H1 (cell line): ENCODE data around the gene NFIA. TPM values are rescaled to one million over a fixed set of nuclear protein-coding genes. Genes with fewer than 3 reads are reported as not detected.

ENCODE experiments used
- CTCF ChIA-PET: fragments of 300-600 bp; sonication (Branson Sonifier 250); formaldehyde crosslinking; loops from one replicate; lab custom pipeline; 2021; ENCODE audit not compliant: partially characterized antibody; lab: Charles Lee
- POLR2A ChIA-PET: fragments of 300-600 bp; sonication (Branson Sonifier 250); formaldehyde crosslinking; loops from one replicate; lab custom pipeline; 2021; ENCODE audit warnings: inconsistent platforms; ENCODE audit not compliant: partially characterized antibody; lab: Charles Lee
- DNase-seq, 2 experiments: peaks; one replicate each; pipeline versions ENCODE4 v3.0.0 to v3.0.0-alpha.2; 2010 to 2022; ENCODE audit warnings: low spot score in 2 of 2, low read depth in 1 of 2, mixed read lengths in 1 of 2
- FAIRE-seq: peaks from 2 replicates; lab custom pipeline; 2011; peaks lifted over from hg19 to GRCh38; lab: Jason Lieb, UNC
- H2AFZ ChIP-seq: 2 replicates; pipeline ENCODE4 v1.8.1; 2012; ENCODE audit warnings: low read length, inconsistent platforms
- H2AK5ac ChIP-seq: 2 replicates; pipeline ENCODE4 v1.6.1; 2013; ENCODE audit warnings: low read depth, low read length
- H2BK120ac ChIP-seq: replicated peaks from 2 replicates; pipeline ENCODE3; 2013; ENCODE audit warnings: low read depth, low read length, inconsistent platforms
- H2BK12ac ChIP-seq: 2 replicates; pipeline ENCODE4 v1.6.1; 2013; ENCODE audit warnings: low read depth, low read length
- H2BK15ac ChIP-seq: 2 replicates; pipeline ENCODE4 v1.6.1; 2013; ENCODE audit warnings: low read length
- H2BK20ac ChIP-seq: 2 replicates; pipeline ENCODE4 v1.6.1; 2013; ENCODE audit warnings: low read length
- H2BK5ac ChIP-seq: 2 replicates; pipeline ENCODE4 v1.6.1; 2013; ENCODE audit warnings: low read depth, low read length
- H3K14ac ChIP-seq: 2 replicates; pipeline ENCODE4 v1.6.1; 2013; ENCODE audit warnings: inconsistent platforms; ENCODE audit not compliant: insufficient read length
- H3K18ac ChIP-seq: 2 replicates; pipeline ENCODE4 v1.6.1; 2013; ENCODE audit warnings: low read length; ENCODE audit errors: extremely low read depth
- H3K23ac ChIP-seq: 2 replicates; pipeline ENCODE4 v1.6.1; 2013; ENCODE audit warnings: inconsistent platforms; ENCODE audit not compliant: insufficient read length
- H3K23me2 ChIP-seq: 2 replicates; pipeline ENCODE4 v1.6.1; 2013; ENCODE audit warnings: low read depth, low read length
- H3K27ac ChIP-seq: 2 replicates; pipeline ENCODE4 v1.6.1; 2011; ENCODE audit warnings: low read depth, low read length, inconsistent platforms
- H3K27me3 ChIP-seq, 4 experiments: replicated peaks in 1 of 4; 1 replicate in 1 of 4; 2 replicates in 3 of 4; pipeline versions ENCODE4 v1.6.1 to v1.8.1; 2011 to 2013; ENCODE audit warnings: low read length in 3 of 4, mild to moderate bottlenecking in 3 of 4, inconsistent platforms in 2 of 4, mixed read lengths in 2 of 4, moderate library complexity in 1 of 4; ENCODE audit not compliant: control insufficient read depth in 3 of 4, insufficient read depth in 3 of 4; ENCODE audit errors: extremely low read depth in 1 of 4
- H3K36me3 ChIP-seq, 4 experiments: 2 replicates each; pipeline versions ENCODE4 v1.6.1 to v1.8.1; 2011 to 2013; ENCODE audit warnings: mild to moderate bottlenecking in 4 of 4, low read length in 3 of 4, moderate library complexity in 2 of 4, control low read depth in 1 of 4, inconsistent platforms in 1 of 4; ENCODE audit not compliant: insufficient read depth in 4 of 4, control insufficient read depth in 2 of 4
- H3K4ac ChIP-seq: replicated peaks from 2 replicates; pipeline ENCODE3; 2013; ENCODE audit warnings: low read length, low read depth, mixed read lengths, inconsistent platforms; ENCODE audit not compliant: insufficient read length
- H3K4me1 ChIP-seq, 4 experiments: replicated peaks in 1 of 4; 1 replicate in 1 of 4; 2 replicates in 3 of 4; pipeline versions ENCODE4 v1.6.1 to v1.8.1; 2011 to 2013; ENCODE audit warnings: low read length in 3 of 4, inconsistent platforms in 2 of 4, mixed read lengths in 1 of 4; ENCODE audit not compliant: insufficient read depth in 4 of 4, control insufficient read depth in 3 of 4
- H3K4me2 ChIP-seq, 2 experiments: 2 replicates each; pipeline versions ENCODE4 v1.6.1 to v1.8.1; 2011 to 2013; ENCODE audit warnings: low read depth in 2 of 2, low read length in 2 of 2, control low read depth in 1 of 2, inconsistent platforms in 1 of 2, mild to moderate bottlenecking in 1 of 2; ENCODE audit not compliant: insufficient read depth in 1 of 2
- H3K4me3 ChIP-seq, 4 experiments: fragments of 200-600, 300-600 bp in 1 of 4; sonication (generic), shearing (Covaris generic), sonication (Bioruptor Twin) in 1 of 4; 2 replicates each; pipeline versions ENCODE4 v1.5.1 to v1.8.1; 2011 to 2016; ENCODE audit warnings: low read length in 4 of 4, low read depth in 3 of 4, control low read depth in 2 of 4, inconsistent platforms in 2 of 4, mild to moderate bottlenecking in 2 of 4, mixed read lengths in 1 of 4, moderate library complexity in 1 of 4; ENCODE audit not compliant: insufficient read depth in 2 of 4; ENCODE audit errors: extremely low read depth in 1 of 4
- H3K56ac ChIP-seq: replicated peaks from 2 replicates; pipeline ENCODE3; 2013; ENCODE audit warnings: low read depth, mild to moderate bottlenecking, mixed read lengths, low read length, inconsistent platforms; ENCODE audit not compliant: insufficient read length
- H3K79me1 ChIP-seq: 2 replicates; pipeline ENCODE4 v1.6.1; 2013; ENCODE audit warnings: low read depth, low read length, control low read depth
- H3K79me2 ChIP-seq, 2 experiments: 2 replicates each; pipeline versions ENCODE4 v1.6.1 to v1.8.1; 2012 to 2013; ENCODE audit warnings: low read length in 2 of 2, mild to moderate bottlenecking in 2 of 2, inconsistent platforms in 1 of 2; ENCODE audit not compliant: insufficient read depth in 2 of 2, control insufficient read depth in 1 of 2
- H3K9ac ChIP-seq, 4 experiments: replicated peaks in 1 of 4; 1 replicate in 1 of 4; 2 replicates in 3 of 4; pipeline versions ENCODE4 v1.6.1 to v1.8.1; 2011 to 2013; ENCODE audit warnings: low read depth in 3 of 4, low read length in 3 of 4, control low read depth in 2 of 4, mild to moderate bottlenecking in 2 of 4, moderate library complexity in 2 of 4, inconsistent platforms in 1 of 4; ENCODE audit errors: extremely low read depth in 1 of 4
- H3K9me3 ChIP-seq, 2 experiments: 2 replicates each; pipeline versions ENCODE4 v1.6.1 to v1.8.1; 2012 to 2013; ENCODE audit warnings: mild to moderate bottlenecking in 2 of 2, moderate library complexity in 2 of 2, control low read depth in 1 of 2, inconsistent platforms in 1 of 2, low read depth in 1 of 2, low read length in 1 of 2, mixed read lengths in 1 of 2; ENCODE audit not compliant: insufficient read depth in 2 of 2
- H4K20me1 ChIP-seq, 2 experiments: replicated peaks in 1 of 2; 2 replicates each; pipeline versions ENCODE3 to v1.8.1; 2011 to 2013; ENCODE audit warnings: inconsistent platforms in 2 of 2, low read length in 2 of 2, mild to moderate bottlenecking in 1 of 2; ENCODE audit not compliant: insufficient read depth in 2 of 2, control insufficient read depth in 1 of 2
- H4K5ac ChIP-seq: 2 replicates; pipeline ENCODE4 v1.6.1; 2013; ENCODE audit warnings: low read length, low read depth, mixed read lengths, inconsistent platforms; ENCODE audit not compliant: insufficient read length
- H4K8ac ChIP-seq: 2 replicates; pipeline ENCODE4 v1.8.0; 2013; ENCODE audit warnings: mild to moderate bottlenecking, moderate library complexity, low read length, inconsistent platforms; ENCODE audit not compliant: insufficient read depth; ENCODE audit errors: extremely low read depth
- H4K91ac ChIP-seq: replicated peaks from 2 replicates; pipeline ENCODE3; 2013; ENCODE audit warnings: low read length, mixed read lengths, inconsistent platforms; ENCODE audit not compliant: insufficient read length
- ASH2L ChIP-seq: fragments of 200-600, 300-600 bp; sonication (generic); IDR thresholded peaks from one replicate; pipeline ENCODE4 v1.7.1; 2017; ENCODE audit warnings: low read length
- BCL11A ChIP-seq, 2 experiments: IDR thresholded peaks; one replicate each; pipeline ENCODE4 v1.6.1; 2011; ENCODE audit warnings: low read depth in 2 of 2, low read length in 2 of 2, mild to moderate bottlenecking in 2 of 2
- CBX5 ChIP-seq: fragments of 300-800, 300-1000 bp; sonication (generic); IDR thresholded peaks from 2 replicates; pipeline ENCODE4 v1.7.1; 2016; ENCODE audit warnings: antibody characterized with exemption, low read length, low read depth
- CHD1 ChIP-seq: IDR thresholded peaks from 2 replicates; pipeline ENCODE4 v1.6.1; 2012; ENCODE audit warnings: low read depth, low read length, improper control_type of control experiment
- CHD2 ChIP-seq: IDR thresholded peaks from 2 replicates; pipeline ENCODE4 v1.6.1; 2012; ENCODE audit warnings: low read length, improper control_type of control experiment
- CREB1 ChIP-seq: IDR thresholded peaks from 2 replicates; pipeline ENCODE4 v1.6.1; 2012; ENCODE audit warnings: inconsistent platforms
- MAFK ChIP-seq: IDR thresholded peaks from 2 replicates; pipeline ENCODE4 v1.6.1; 2012; ENCODE audit warnings: low read depth, mild to moderate bottlenecking, improper control_type of control experiment, low read length
- PHF8 ChIP-seq: fragments of 200-600 bp; sonication (generic); conservative IDR thresholded peaks from 2 replicates; pipeline ENCODE4 v1.7.1; 2012; ENCODE audit warnings: low read depth, mild to moderate bottlenecking, inconsistent platforms, low read length, moderate library complexity
- RBBP5 ChIP-seq: IDR thresholded peaks from 2 replicates; pipeline ENCODE4 v1.7.1; 2012; ENCODE audit warnings: low read depth, mild to moderate bottlenecking, inconsistent platforms, low read length, moderate library complexity, borderline replicate concordance
- RXRA ChIP-seq: IDR thresholded peaks from 2 replicates; pipeline ENCODE4 v1.6.1; 2011; ENCODE audit warnings: low read depth, mild to moderate bottlenecking, low read length, moderate library complexity; ENCODE audit not compliant: insufficient read depth
- SIRT6 ChIP-seq: IDR thresholded peaks from one replicate; pipeline ENCODE4 v1.7.1; 2012; ENCODE audit warnings: low read length, inconsistent platforms
- SIX5 ChIP-seq: IDR thresholded peaks from 2 replicates; pipeline ENCODE4 v1.6.1; 2011; ENCODE audit warnings: mild to moderate bottlenecking, low read depth, low read length
- SUZ12 ChIP-seq: fragments of 200-600 bp; sonication (generic); IDR thresholded peaks from 2 replicates; pipeline ENCODE4 v1.6.1; 2012; ENCODE audit warnings: mild to moderate bottlenecking, inconsistent platforms, low read length, moderate library complexity, mixed read lengths
- TAF1 ChIP-seq: IDR thresholded peaks from 2 replicates; pipeline ENCODE4 v1.6.1; 2011; ENCODE audit warnings: mild to moderate bottlenecking, low read depth, low read length
- TAF7 ChIP-seq: optimal IDR thresholded peaks from 2 replicates; pipeline ENCODE3; 2011; ENCODE audit warnings: low read depth, mild to moderate bottlenecking, inconsistent platforms, low read length, moderate library complexity, borderline replicate concordance
- TCF12 ChIP-seq: IDR thresholded peaks from 2 replicates; pipeline ENCODE4 v1.6.1; 2011; ENCODE audit warnings: low read depth, mild to moderate bottlenecking, low read length
- ZNF274 ChIP-seq: IDR thresholded peaks from 2 replicates; pipeline ENCODE4 v1.7.0; 2012; ENCODE audit warnings: low read length, borderline replicate concordance; ENCODE audit errors: extremely low read depth
- WGBS, 2 experiments: shearing (Covaris generic) in 1 of 2; methylation state at CpG; one replicate each; pipeline versions ENCODE4 v1.1.6 to v1.1.7; 2013 to 2015; ENCODE audit warnings: low lambda C conversion rate in 2 of 2, mixed read lengths in 2 of 2, inconsistent platforms in 1 of 2, low coverage in 1 of 2, missing lambda C conversion rate in 1 of 2; ENCODE audit not compliant: insufficient replicate concordance in 2 of 2, insufficient coverage in 1 of 2, insufficient read length in 1 of 2; ENCODE audit errors: extremely low coverage in 1 of 2, missing lambda C conversion rate in 1 of 2; 5-methylcytosine and 5-hydroxymethylcytosine counted together
- polyA plus RNA-seq, 7 experiments: library from polyadenylated mRNA; depleted of rRNA in 3 of 7; stranded (reverse) in 5 of 7; unstranded in 2 of 7; fragments of >200 nt in 5 of 7; fragments of 200-250 nt in 2 of 7; gene quantifications; 1 replicate in 5 of 7; 2 replicates in 1 of 7; 4 replicates in 1 of 7; pipeline versions ENCODE4 v1.2.1 to v1.2.3, GENCODE V29; 2011 to 2013; ENCODE audit warnings: missing spikeins in 2 of 7, mixed read lengths in 2 of 7
- total RNA-seq: library from RNA; stranded (reverse); fragmentation: NEBNext Ultra II Directional; extraction: Animal tissue kit (Norgen Biotek cat#: 25700); gene quantifications from 2 replicates; pipeline ENCODE4 v1.2.1, GENCODE V29; 2021

The NFIA gene
- total and polyA plus RNA-seq, 2 of the 8 experiments (the other 6 are each of a cell fraction or from before 2014, with no cell fraction given) = 1.8 to 2.3 TPM

GRCh38 chr1:61169634-61170033, 87.3 kb downstream of the NFIA start:
- no peak overlapping the region for H2BK20ac ChIP-seq
- no peak overlapping the region for H3K4ac ChIP-seq
- no peak overlapping the region for H3K56ac ChIP-seq
- no peaks in the 10 kb centered on the region for H3K23me2 ChIP-seq
- no peak overlapping the region for H3K18ac ChIP-seq
- no peak overlapping the region for H3K4me2 ChIP-seq
- no peak overlapping the region for H3K14ac ChIP-seq
- CTCF ChIA-PET = interaction anchor here (0.9 to 1.0 kb wide), 2 partner anchors 170 to 1013 kb away, joined by 3 read pairs; no protein-coding TSS in a partner anchor
- no peaks in the 10 kb centered on the region for H3K9me3 ChIP-seq
- no peak overlapping the region for H2BK5ac ChIP-seq
- H3K36me3 ChIP-seq = no peaks in the 10 kb centered on the region
- no peak overlapping the region for H2BK120ac ChIP-seq
- no peak overlapping the region for H2AK5ac ChIP-seq
- H3K27ac ChIP-seq = no peak overlapping the region
- peaks cover 0 to 5% (median 2%) of the 10 kb centered on the region in 4 experiments; a peak in 2 of 7 replicates for H3K4me1 ChIP-seq
- H3K79me2 ChIP-seq = no peaks in the 10 kb centered on the region
- H4K20me1 ChIP-seq = no peaks in the 10 kb centered on the region
- no peak for FAIRE-seq
- H2BK12ac ChIP-seq = no peak overlapping the region
- WGBS, 2 experiments = 96% methylated on average over 3 of the region's 3 CpGs; no CpG with 5 or more reads in 1 of the 2 experiments
- no peak overlapping the region for H4K91ac ChIP-seq
- POLR2A ChIA-PET = no interaction called here
- no peak overlapping the region for H3K9ac ChIP-seq
- H2AFZ ChIP-seq = no peak overlapping the region
- H4K5ac ChIP-seq = no peak overlapping the region
- no peak overlapping the region for H4K8ac ChIP-seq
- H3K27me3 ChIP-seq = no peaks in the 10 kb centered on the region
- no peak overlapping the region for H2BK15ac ChIP-seq
- H3K79me1 ChIP-seq = no peaks in the 10 kb centered on the region
- no peak for DNase-seq
- no peak overlapping the region for H3K4me3 ChIP-seq
- no peak overlapping the region for H3K23ac ChIP-seq
- TF ChIP-seq TAF1 = no peak
- TF ChIP-seq TCF12 = no peak
- TF ChIP-seq PHF8 = no peak
- TF ChIP-seq CREB1 = no peak
- no peak for TF ChIP-seq RBBP5
- TF ChIP-seq ASH2L = no peak
- no peak for TF ChIP-seq ZNF274
- no peak for TF ChIP-seq RXRA
- no peak for TF ChIP-seq SUZ12
- TF ChIP-seq CHD2 = no peak
- TF ChIP-seq MAFK = no peak
- no peak for TF ChIP-seq SIRT6
- TF ChIP-seq CBX5 = no peak
- TF ChIP-seq TAF7 = no peak
- TF ChIP-seq SIX5 = no peak
- TF ChIP-seq BCL11A (IDR thresholded peaks at IDR 0.05; ENCODE audit: low read depth in 2 of 2, low read length in 2 of 2) = no peak
- TF ChIP-seq CHD1 = no peak
